ENCODE measurements around the gene COL15A1.

Gene COL15A1

GRCh38 chr9:98974106-98974505 is 30.4 kb downstream of the COL15A1 start:
- DNase-seq: no peak

- DNase-seq: no peak
These were observed 30.8 kb downstream of the COL15A1 start for GRCh38 chr9:98974554-98974953.

GRCh38 chr9:98974994-98975712 is 31.4 kb downstream of the COL15A1 start:
- DNase-seq: no peak

- no peak for DNase-seq
These were observed 32.1 kb downstream of the COL15A1 start for GRCh38 chr9:98975838-98976237.

GRCh38 chr9:98977246-98977714 is 33.6 kb downstream of the COL15A1 start:
- no peak for DNase-seq

GRCh38 chr9:98977813-98978212 is 34.1 kb downstream of the COL15A1 start:
- DNase-seq: no peak

- no peak for DNase-seq
These were observed 34.5 kb downstream of the COL15A1 start for GRCh38 chr9:98978231-98978681.

- DNase-seq: no peak
These were observed 36.6 kb downstream of the COL15A1 start for GRCh38 chr9:98980291-98980690.

- DNase-seq: no peak
These were observed 39.9 kb downstream of the COL15A1 start for GRCh38 chr9:98983295-98984268.

- no peak for DNase-seq
These were observed 41.9 kb downstream of the COL15A1 start for GRCh38 chr9:98985596-98985995.

- no peak for DNase-seq
These were observed 43.4 kb downstream of the COL15A1 start for GRCh38 chr9:98986866-98987651.

- no peak for DNase-seq
These were observed 45.6 kb downstream of the COL15A1 start for GRCh38 chr9:98989036-98990000.

GRCh38 chr9:98990181-98990870 is 46.6 kb downstream of the COL15A1 start:
- DNase-seq: no peak

GRCh38 chr9:98992107-98992884 is 48.6 kb downstream of the COL15A1 start:
- DNase-seq: no peak

GRCh38 chr9:98992885-98993569 is 49.3 kb downstream of the COL15A1 start:
- no peak for DNase-seq

GRCh38 chr9:98993570-98993945 is 49.9 kb downstream of the COL15A1 start:
- DNase-seq: no peak

- no peak for DNase-seq
These were observed 50.7 kb downstream of the COL15A1 start for GRCh38 chr9:98994172-98995058.

- DNase-seq: no peak
These were observed 51.5 kb downstream of the COL15A1 start for GRCh38 chr9:98995059-98995671.

All from NCI-H2081 treated with DMSO at 0.1 percent for 48 hours (cell line).